Heart right ventricle (tissue), 16 donors: Measurements from ENCODE around the gene THSD4. TPM values are rescaled to one million over a fixed set of nuclear protein-coding genes. Genes with fewer than 3 reads are reported as not detected.

Experiments
- ATAC-seq, 8 donors: fragments of 200-7000 bp; cut with Tn5 transposase; one replicate each; pipeline ENCODE4 v1.9.1; 2020; ENCODE audit warnings: mild to moderate bottlenecking in 8 of 8, moderate library complexity in 8 of 8, moderate number of reproducible peaks in 1 of 8
- DNase-seq, 2 donors: peaks; one replicate each; pipeline ENCODE4 v3.0.0-alpha.2; 2020
- H3K27ac ChIP-seq, 10 donors: fragments of 200-600 bp; sonication (generic) in 2 of 10; one replicate each; pipeline versions ENCODE4 v1.5.0 to v1.8.0; 2020 to 2022; ENCODE audit warnings: mild to moderate bottlenecking in 3 of 10
- H3K27me3 ChIP-seq, 7 donors: fragments of 200-600 bp; one replicate each; pipeline ENCODE4 v1.8.0; 2021 to 2022; ENCODE audit warnings: mild to moderate bottlenecking in 2 of 7
- H3K36me3 ChIP-seq, 9 donors: fragments of 200-600 bp; sonication (generic) in 1 of 9; one replicate each; pipeline versions ENCODE4 v1.5.0 to v1.8.0; 2020 to 2022; ENCODE audit warnings: mild to moderate bottlenecking in 2 of 9
- H3K4me1 ChIP-seq, 9 donors: fragments of 200-600 bp; sonication (generic) in 1 of 9; one replicate each; pipeline versions ENCODE4 v1.5.0 to v1.8.0; 2020 to 2022; ENCODE audit warnings: mild to moderate bottlenecking in 4 of 9
- H3K4me3 ChIP-seq, 10 donors: fragments of 200-600 bp; sonication (generic) in 2 of 10; one replicate each; pipeline versions ENCODE4 v1.5.0 to v1.8.0; 2020 to 2022; ENCODE audit warnings: mild to moderate bottlenecking in 7 of 10, moderate library complexity in 2 of 10
- H3K9me3 ChIP-seq, 11 donors: fragments of 200-600 bp in 10 of 11; sonication (generic) in 2 of 11; one replicate each; pipeline versions ENCODE4 v1.5.0 to v1.8.0; 2013 to 2022; ENCODE audit warnings: mild to moderate bottlenecking in 2 of 11, control low read depth in 1 of 11, moderate library complexity in 1 of 11
- WGBS, 2 donors: extraction: QIAGEN DNeasy Blood & Tissue Kit; methylation state at CpG; one replicate each; pipeline ENCODE4 v1.1.7; 2013; ENCODE audit warnings: inconsistent platforms in 1 of 2; 5-methylcytosine and 5-hydroxymethylcytosine counted together
- intact Hi-C, 10 donors: fragments of 100-400 bp; cut with DNase I; formaldehyde crosslinking; loops; one replicate each; pipeline versions ENCODE4 v1.11.1 to v1.14.2; 2022
- polyA plus RNA-seq, 2 donors: library from polyadenylated mRNA; stranded (reverse); fragments of 200-250 nt; gene quantifications; one replicate each; pipeline ENCODE4 v1.2.3, GENCODE V29; 2013
- total RNA-seq, 10 donors: library from RNA; stranded (reverse); fragmentation: NEBNext Ultra II Directional in 3 of 10; extraction: Animal tissue kit (Norgen Biotek cat#: 25700) in 3 of 10; gene quantifications; one replicate each; pipeline versions ENCODE4 v1.2.1 to v1.2.4, GENCODE V29; 2021 to 2023
- TF ChIP-seq, protein P1 (sequence below), 9 donors: fragments of 200-600 bp; sonication (generic) in 2 of 9; IDR thresholded peaks; one replicate each; pipeline versions ENCODE4 v1.5.0 to v1.8.0; 2021 to 2022; ENCODE audit warnings: antibody characterized with exemption in 9 of 9, mild to moderate bottlenecking in 5 of 9, moderate library complexity in 1 of 9
- donor health status: Arrhythmogenic right ventricular cardiomyopathy.
- donor health status: ischemic (EF 13 %, LVEDD 7.1; RV severe dilation, severe dysfunction).
- donor health status: healthy with polysubstance abuse.
- donor health status: DM: no; HTN: yes; CAD: no.
- donor health status: DM: no; HTN: no; CAD: no.
- donor health status: ischemic (EF 25% LVEDD 6.9; RV normal size, moderate dysfunction).
- donor health status: ischemic (EF 25% LVEDD 5.7; RV mildly dilated, moderate dysfunction).
- donor health status: healthy.
- donor health status: DM: yes; HTN: yes; CAD: no.
- donor health status: Ischemic cardiomyopathy.
- donor health status: ischemic (EF 35%, LVEDD 5.7; RV mildly dilated, moderate dysfunction).
- donor health status: nonischemic (EF 11% LVEDD 7.7; RV severe dilation, severe dysfunction).
- donor health status: DM: yes; HTN: yes; CAD: no.
- donor health status: PGD.
- donor health status: ischemic (EF 29% LVEDD 5.4; RV normal size, mild dysfunction).
- donor health status: nonischemic (EF 23%, LVEDD 6.1; RV moderate dilation, normal function).

Gene THSD4
- total and polyA plus RNA-seq, 12 donors, result 20.8 to 212 (median 139) TPM

DNA sequence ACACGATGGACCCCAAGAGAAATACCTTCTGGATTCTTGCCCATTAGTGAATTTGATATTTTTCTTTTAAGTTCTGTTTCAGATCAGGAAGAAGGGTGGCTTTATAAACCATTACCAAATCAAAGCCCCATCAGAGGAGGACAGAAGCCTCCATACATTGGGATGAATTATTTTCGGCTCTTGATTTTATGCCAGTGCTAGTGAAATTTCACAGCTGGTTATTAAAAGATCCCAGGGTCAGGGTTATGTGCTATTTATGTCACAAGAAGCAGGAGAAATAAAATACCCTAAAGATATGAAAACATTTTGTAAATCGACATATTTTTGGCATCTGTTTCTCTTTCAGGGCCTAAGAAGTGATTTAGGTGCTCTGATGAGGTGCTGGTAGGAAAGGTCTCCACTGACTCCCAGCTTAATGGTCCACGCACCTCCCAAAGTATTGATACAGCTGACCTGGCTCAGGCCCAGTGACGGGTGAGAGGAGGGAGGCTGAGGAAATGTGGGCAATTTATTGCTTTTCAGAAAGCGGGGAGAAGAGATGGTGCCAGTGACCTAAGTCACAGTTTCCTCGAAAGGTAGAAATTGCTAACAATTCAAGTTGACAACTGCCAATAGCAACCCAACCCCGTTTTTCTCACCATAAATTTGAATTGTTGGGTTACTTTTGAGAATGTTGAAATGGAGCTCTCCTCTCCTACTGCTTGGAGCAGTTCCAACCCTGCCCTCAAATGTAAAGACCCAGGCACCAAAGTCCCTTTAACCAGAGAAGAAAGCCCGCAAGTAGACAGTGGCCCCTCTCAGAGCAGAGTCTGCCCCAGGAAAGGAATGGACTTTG, 379.5 kb downstream of the THSD4 start:
- no peak overlapping the region for H3K4me3 ChIP-seq
- ATAC-seq (peak in 2 of 8 donors; percentile 35 to 49), DNase-seq (no peak)
- TF ChIP-seq, protein P1, sequence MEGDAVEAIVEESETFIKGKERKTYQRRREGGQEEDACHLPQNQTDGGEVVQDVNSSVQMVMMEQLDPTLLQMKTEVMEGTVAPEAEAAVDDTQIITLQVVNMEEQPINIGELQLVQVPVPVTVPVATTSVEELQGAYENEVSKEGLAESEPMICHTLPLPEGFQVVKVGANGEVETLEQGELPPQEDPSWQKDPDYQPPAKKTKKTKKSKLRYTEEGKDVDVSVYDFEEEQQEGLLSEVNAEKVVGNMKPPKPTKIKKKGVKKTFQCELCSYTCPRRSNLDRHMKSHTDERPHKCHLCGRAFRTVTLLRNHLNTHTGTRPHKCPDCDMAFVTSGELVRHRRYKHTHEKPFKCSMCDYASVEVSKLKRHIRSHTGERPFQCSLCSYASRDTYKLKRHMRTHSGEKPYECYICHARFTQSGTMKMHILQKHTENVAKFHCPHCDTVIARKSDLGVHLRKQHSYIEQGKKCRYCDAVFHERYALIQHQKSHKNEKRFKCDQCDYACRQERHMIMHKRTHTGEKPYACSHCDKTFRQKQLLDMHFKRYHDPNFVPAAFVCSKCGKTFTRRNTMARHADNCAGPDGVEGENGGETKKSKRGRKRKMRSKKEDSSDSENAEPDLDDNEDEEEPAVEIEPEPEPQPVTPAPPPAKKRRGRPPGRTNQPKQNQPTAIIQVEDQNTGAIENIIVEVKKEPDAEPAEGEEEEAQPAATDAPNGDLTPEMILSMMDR (IDR thresholded peaks at IDR 0.05), result no peak
- H3K4me1 ChIP-seq, result peaks cover 0 to 49% (median 18%) of the 10 kb centered on the region in 9 donors
- peaks cover 0 to 9% (median 0%) of the 10 kb centered on the region in 11 donors for H3K9me3 ChIP-seq
- H3K27ac ChIP-seq, result peak overlapping the region in 9 of 10 donors; percentile 23 to 79 (median 52)
- no peaks in the 10 kb centered on the region for H3K36me3 ChIP-seq
- 52% methylated on average over 9 of the region's 9 CpGs for WGBS, 2 donors
- H3K27me3 ChIP-seq, result no peaks in the 10 kb centered on the region
- intact Hi-C loops, result no loop called here

DNA sequence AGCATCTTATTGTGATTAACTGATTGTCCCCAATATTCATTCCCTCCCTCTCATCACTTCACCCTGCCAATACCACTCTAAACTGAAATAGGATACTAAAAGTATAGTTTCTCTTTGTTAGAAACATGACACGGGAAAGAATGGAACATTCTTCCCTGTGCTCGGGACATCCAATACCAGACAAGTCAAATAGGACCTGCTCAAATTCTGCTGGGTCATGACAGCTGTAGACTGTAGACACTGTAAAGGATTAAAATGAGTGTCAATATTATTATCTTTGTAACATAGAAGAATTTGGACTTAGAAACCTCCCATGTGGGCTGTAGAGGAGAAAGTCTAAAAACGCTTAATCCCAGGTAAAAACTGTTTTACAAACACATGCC, 380.1 kb downstream of the THSD4 start:
- H3K9me3 ChIP-seq, result peaks cover 0 to 15% (median under 1%) of the 10 kb centered on the region in 11 donors
- H3K36me3 ChIP-seq, result no peaks in the 10 kb centered on the region
- no peak overlapping the region for H3K4me3 ChIP-seq
- intact Hi-C loops, result no loop called here
- WGBS, 2 donors, result 48 to 55% methylated on average over 3 of the region's 3 CpGs
- peak in 2 of 8 donors; percentile 26 to 44 for ATAC-seq
- DNase-seq, result no peak
- peaks cover 0 to 49% (median 18%) of the 10 kb centered on the region in 9 donors for H3K4me1 ChIP-seq
- no peaks in the 10 kb centered on the region for H3K27me3 ChIP-seq
- TF ChIP-seq, protein P1 (IDR thresholded peaks at IDR 0.05), result no peak
- peak overlapping the region in 6 of 10 donors; percentile 41 to 79 (median 62) for H3K27ac ChIP-seq

DNA sequence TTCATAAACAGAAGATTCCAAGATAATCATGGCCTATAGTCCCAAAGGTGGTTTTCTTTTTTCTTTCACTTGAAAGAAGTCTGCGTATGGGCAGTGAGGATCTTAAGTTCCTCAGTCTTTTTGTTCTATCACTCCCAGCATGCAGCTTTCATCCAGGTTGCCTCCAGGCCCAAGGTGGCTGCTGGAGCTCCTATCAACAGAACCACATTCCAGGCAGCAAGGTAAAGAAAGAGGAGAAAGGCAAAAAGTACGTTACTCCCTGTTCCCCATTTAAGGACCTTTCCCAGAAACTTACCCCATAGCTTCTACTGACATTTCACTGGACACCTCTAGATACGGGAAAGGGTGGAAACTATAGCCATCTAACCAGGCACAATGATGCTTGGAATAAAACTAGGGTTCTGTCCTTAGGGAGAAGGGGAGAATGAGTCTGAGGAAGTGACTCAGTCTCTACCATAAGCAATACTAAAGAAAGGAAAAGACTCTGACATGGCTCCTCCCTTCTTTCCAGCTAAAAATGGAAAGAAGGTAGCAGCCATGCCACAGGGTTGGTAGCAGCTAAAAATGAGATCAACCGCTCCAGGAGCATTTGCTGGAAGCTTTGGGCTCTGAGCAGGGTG, 381.2 kb downstream of the THSD4 start:
- DNase-seq, result no peak
- no peaks in the 10 kb centered on the region for H3K27me3 ChIP-seq
- intact Hi-C loops, result no loop called here
- H3K4me3 ChIP-seq, result no peak overlapping the region
- TF ChIP-seq, protein P1 (IDR thresholded peaks at IDR 0.05), result no peak
- H3K9me3 ChIP-seq, result peaks cover 0 to 17% (median 5%) of the 10 kb centered on the region in 11 donors
- WGBS, 2 donors, result 54 to 55% methylated on average over 4 of the region's 4 CpGs
- H3K4me1 ChIP-seq, result peaks cover 0 to 54% (median 18%) of the 10 kb centered on the region in 9 donors
- peak in 3 of 8 donors; percentile 12 to 21 (median 14) for ATAC-seq
- peak overlapping the region in 7 of 10 donors; percentile 4 to 79 (median 50) for H3K27ac ChIP-seq
- H3K36me3 ChIP-seq, result no peaks in the 10 kb centered on the region

DNA sequence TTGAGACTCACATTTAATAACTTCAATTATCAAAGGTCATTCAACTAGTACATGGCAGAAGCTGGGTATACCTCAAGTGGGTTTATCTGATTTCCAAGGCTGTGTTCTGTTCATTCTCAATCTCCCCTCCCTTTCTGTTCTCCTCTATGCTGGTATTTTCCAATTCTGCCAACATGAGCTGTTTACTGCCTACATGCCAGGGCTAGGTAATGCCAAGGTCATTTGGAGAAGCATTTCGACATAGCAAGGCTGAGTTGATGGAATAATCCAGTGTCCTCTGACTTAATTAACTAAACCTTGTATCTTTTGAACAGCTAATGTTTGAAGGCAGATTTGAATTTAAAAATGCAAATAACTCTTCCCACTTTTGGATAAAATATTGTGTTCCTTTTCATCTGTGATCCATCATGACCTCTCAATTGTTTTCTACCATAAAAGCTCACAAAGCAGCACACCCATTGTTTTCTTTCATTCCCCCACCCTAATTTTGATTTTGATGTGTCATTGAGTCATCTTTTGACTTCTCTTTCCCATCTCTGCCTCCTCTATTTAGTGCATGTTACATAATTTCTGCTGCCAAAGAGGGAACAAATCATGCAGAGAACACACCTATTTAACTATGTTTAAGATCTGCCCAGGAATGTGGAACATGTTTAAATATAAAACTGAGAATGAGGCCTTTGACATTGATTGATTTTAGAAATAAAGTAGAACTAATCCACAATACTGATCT, 386.2 kb downstream of the THSD4 start:
- H3K4me3 ChIP-seq, result no peak overlapping the region
- H3K27ac ChIP-seq, result peak overlapping the region; percentile 13 to 73 (median 59)
- TF ChIP-seq, protein P1 (IDR thresholded peaks at IDR 0.05), result no peak
- no peaks in the 10 kb centered on the region for H3K36me3 ChIP-seq
- intact Hi-C loops, result loop anchor here in 2 of 10 donors (5.0 kb wide), 2 partner anchors 46 to 49 kb away; no protein-coding TSS in a partner anchor
- ATAC-seq (peak; percentile 69 to 96 (median 90)), DNase-seq (peak in 1 of 2 donors; percentile 37)
- H3K9me3 ChIP-seq, result peaks cover 0 to 13% (median 5%) of the 10 kb centered on the region in 11 donors
- 41 to 66% methylated on average over 1 of the region's 1 CpG for WGBS, 2 donors
- H3K4me1 ChIP-seq, result peaks cover 0 to 36% (median 14%) of the 10 kb centered on the region in 9 donors
- no peaks in the 10 kb centered on the region for H3K27me3 ChIP-seq
